ENCODE results near the gene CS.
"Not testable (repeated sequence)": the region's sequence is repeated elsewhere in the genome, so short reads cannot be mapped to it uniquely, and the experiment has no call there.

The CS gene

GRCh38 chr12:56299853-56300643, at the start of gene CS:
Gene CS, minus strand, starts transcription at chr12:56300330. Its CDS starts 129 bp downstream, at chr12:56300201.
- peak; percentile 99 for DNase-seq (ENCODE audit: low spot score)

DNA sequence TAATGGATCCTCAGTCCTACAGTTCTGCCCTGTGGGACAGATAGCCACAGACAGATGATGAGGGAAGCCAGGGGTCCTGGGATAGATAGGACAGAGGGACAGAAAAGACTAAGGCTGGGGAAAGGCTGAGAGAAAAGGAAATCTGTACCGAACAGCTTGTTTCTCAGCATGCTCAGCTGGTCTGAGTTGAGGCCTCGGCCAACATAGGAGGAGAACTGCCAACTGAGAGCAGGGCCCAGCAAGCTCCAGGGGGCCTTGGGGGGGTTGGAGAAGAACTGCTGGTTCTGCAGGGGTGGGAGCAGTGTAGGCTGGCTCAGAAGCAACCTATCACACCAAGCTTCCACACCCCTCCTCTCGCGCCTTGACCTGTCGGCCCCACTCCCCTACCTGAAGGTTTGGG, 48.6 kb upstream of the CS start:
- DNase-seq (ENCODE audit: low spot score), result no peak

GRCh38 chr12:56347255-56347654, 47.1 kb upstream of the CS start:
- not testable (repeated sequence) for DNase-seq (ENCODE audit: low spot score)

- no peak for DNase-seq (ENCODE audit: low spot score)
These were observed 46.5 kb upstream of the CS start for GRCh38 chr12:56346675-56347074.

DNA sequence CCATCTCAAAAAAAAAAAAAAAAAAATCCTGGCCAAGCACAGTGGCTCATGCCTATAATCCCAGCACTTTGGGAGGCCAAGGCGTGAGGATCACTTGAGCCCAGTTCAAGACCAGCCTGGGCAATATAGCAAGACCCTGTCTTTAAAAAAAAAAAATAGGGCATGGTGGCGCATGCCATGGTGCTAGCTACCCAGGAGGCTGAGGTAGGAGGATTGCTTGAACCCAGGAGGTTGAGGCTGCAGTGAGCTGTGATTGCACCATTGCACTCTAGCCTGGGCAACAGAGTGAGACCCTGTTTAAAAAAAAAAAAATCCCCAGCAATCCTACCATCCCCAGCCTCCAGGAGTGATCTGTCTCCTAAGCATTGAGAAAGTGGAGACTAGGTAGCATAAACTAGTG, 42.2 kb upstream of the CS start:
- not testable (repeated sequence) for DNase-seq (ENCODE audit: low spot score)

DNA sequence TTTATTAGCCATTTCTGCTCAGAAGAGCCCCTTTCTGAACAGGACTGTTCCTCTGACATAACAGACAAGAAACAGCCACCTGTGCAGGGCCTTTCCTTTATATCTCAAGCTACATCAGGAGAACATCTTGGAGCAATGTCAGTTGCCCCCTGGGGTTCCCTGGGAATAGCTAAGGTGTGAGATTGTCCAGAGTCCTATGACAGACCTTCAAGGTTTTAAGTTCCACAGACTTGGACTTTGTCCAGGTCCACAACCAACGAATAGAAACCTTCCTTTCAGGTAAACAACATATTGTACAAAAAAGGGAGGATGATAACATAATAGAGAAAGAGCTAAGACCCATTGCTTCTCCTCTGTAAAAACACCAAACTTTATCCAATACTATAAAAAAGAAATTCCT, 41.5 kb upstream of the CS start:
- no peak for DNase-seq (ENCODE audit: low spot score)

DNA sequence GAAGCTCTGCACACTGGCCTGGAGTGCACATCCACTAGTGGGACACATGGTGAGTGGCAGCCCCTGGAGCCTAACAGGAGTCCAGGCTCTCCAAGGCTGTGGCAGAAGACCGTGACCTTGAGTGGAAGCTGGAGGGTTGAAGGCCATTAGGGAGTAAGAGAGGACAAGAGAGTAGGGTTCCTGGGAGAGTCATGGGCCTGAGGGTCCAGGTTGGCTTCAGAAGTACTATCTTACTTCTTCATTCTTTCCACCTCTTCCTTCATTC, 39.0 kb upstream of the CS start:
- DNase-seq (ENCODE audit: low spot score), result no peak

- DNase-seq (ENCODE audit: low spot score), result no peak
These were observed 38.4 kb upstream of the CS start, which contains the start of gene IL23A for GRCh38 chr12:56338308-56339157. Gene IL23A, plus strand, starts transcription at chr12:56338884. Its CDS starts 161 bp downstream, at chr12:56339045.

- no peak for DNase-seq (ENCODE audit: low spot score)
These were observed 37.7 kb upstream of the CS start for GRCh38 chr12:56337753-56338251.

- DNase-seq (ENCODE audit: low spot score), result peak; percentile 60
These were observed 36.4 kb upstream of the CS start for GRCh38 chr12:56336361-56337167.

DNA sequence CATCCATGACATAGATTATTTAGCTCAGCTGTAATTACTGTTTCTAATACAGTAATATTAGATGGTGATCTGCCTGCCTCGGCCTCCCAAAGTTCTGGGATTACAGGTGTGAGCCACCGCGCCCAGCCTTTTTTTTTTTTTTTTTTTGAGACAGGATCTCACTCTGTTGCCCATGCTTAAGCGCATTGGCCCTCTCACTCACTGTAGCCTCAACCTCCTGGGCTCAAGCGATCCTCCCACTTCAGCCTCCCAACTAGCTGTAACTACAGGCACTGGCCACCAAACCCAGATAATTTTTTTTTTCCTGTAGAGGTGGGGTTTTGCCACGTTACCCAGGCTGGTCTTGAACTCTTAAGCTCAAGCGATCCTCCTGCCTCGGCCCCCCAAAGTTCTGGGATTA, 35.4 kb upstream of the CS start:
- DNase-seq (ENCODE audit: low spot score), result not testable (repeated sequence)

- DNase-seq (ENCODE audit: low spot score), result no peak
These were observed 34.3 kb upstream of the CS start for GRCh38 chr12:56334490-56334793.

- peak; percentile 97 for DNase-seq (ENCODE audit: low spot score)
These were observed 33.8 kb upstream of the CS start, which contains the start of gene PAN2 for GRCh38 chr12:56333679-56334489. Gene PAN2, minus strand, starts transcription at chr12:56334000. Its CDS starts 906 bp downstream, at chr12:56333094.

GRCh38 chr12:56333197-56333678, 33.1 kb upstream of the CS start:
- no peak for DNase-seq (ENCODE audit: low spot score)

- no peak for DNase-seq (ENCODE audit: low spot score)
These were observed 32.5 kb upstream of the CS start for GRCh38 chr12:56332512-56333196.

- no peak for DNase-seq (ENCODE audit: low spot score)
These were observed 30.9 kb upstream of the CS start for GRCh38 chr12:56330936-56331490.

DNA sequence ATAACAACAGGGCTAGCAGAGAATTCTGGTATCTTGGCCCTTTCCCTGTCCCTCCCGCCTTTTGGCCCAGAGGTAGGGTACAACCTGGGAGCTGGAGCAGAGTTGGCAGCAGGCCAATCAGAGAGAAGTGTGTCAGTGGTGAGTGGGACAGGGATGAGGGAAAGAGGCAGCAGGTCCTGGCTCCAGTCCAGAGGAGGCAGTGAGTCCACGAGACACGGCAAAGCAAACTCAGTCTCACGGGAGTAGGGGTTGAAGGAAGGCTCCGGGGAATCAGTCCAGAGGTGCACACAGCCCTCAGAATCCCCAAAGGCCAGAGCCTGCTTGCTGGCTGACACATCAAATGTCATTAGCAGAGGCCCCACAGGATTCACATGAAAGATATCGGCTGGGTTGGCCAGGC, 26.4 kb upstream of the CS start:
- no peak for DNase-seq (ENCODE audit: low spot score)

DNA sequence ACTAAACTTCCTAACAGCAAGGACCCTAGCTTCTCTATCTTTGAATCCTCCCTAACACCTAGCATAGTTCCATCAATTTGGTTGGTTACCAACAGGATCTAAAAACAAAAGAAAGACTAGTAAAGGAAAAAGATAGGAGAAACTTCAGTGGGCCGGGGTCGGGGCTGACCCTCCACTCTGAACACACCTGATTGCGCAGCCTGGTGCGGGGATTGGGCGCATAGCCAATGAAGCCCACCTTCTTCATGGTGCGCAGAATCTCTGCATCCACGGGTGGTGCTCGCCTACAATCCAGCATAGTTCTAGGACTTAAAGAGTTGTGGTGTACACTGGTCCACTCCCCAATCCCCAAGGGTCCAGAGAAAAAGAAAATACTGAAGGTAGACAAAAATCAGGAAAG, 26.0 kb upstream of the CS start:
- DNase-seq (ENCODE audit: low spot score), result no peak

- no peak for DNase-seq (ENCODE audit: low spot score)
These were observed 24.1 kb upstream of the CS start for GRCh38 chr12:56324206-56324605.

DNA sequence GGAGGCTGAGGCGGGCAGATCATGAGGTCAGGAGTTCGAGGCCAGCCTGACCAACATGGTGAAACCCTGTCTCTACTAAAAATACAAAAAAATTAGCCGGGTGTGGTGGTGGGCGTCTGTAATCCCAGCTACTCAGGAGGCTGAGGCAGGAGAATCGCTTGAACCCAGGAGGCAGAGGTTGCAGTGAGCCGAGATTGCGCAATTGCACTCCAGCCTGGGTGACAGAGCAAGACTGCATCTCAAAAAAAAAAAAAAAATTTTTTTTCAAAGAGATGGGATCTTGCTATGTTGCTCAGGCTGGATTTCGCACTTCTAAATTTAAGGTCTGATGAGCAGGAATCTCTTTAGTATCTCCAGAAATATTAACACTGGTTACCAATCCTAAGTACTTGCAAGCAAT, 21.5 kb upstream of the CS start:
- not testable (repeated sequence) for DNase-seq (ENCODE audit: low spot score)
